IMR-90 (cell line): ENCODE results near the gene SLC19A1. TPM values are rescaled to one million over a fixed set of nuclear protein-coding genes. Genes with fewer than 3 reads are reported as not detected.
A peak's percentile ranks its signal among the peaks of the same experiment; 100 is the strongest.

Source experiments
- ATAC-seq: fragments of 200-7000 bp; cut with Tn5 transposase; 2 replicates; pipeline ENCODE4 v1.9.1; 2020; ENCODE audit warnings: low read depth, mild to moderate bottlenecking, moderate library complexity
- BruUV-seq: library from RNA; stranded (reverse); fragments of 400-500 nt; replicated peaks from 2 replicates; lab custom pipeline; 2021; lab: Mats Ljungman, UMichigan
- CTCF ChIA-PET: fragments of 300-600 bp; formaldehyde crosslinking; extraction: SDS; loops from one replicate; lab custom pipeline; 2021; ENCODE audit warnings: antibody characterized with exemption; lab: Yijun Ruan, JAX
- POLR2A ChIA-PET: fragments of 300-600 bp; sonication (Branson Sonifier 250); formaldehyde crosslinking; loops from one replicate; lab custom pipeline; 2022; ENCODE audit warnings: antibody characterized with exemption; ENCODE audit not compliant: unreplicated experiment; lab: Charles Lee
- DNase-seq: peaks from one replicate; pipeline ENCODE4 v3.0.0; 2013
- H2AFZ ChIP-seq: replicated peaks from 2 replicates; pipeline ENCODE3; 2013; ENCODE audit warnings: low read length, mild to moderate bottlenecking; ENCODE audit not compliant: poor library complexity
- H2AK5ac ChIP-seq: 2 replicates; pipeline ENCODE4 v1.6.1; 2013; ENCODE audit warnings: low read depth, low read length, inconsistent platforms
- H2AK9ac ChIP-seq: replicated peaks from 2 replicates; pipeline ENCODE3; 2013; ENCODE audit warnings: mild to moderate bottlenecking, low read depth, low read length, moderate library complexity; ENCODE audit not compliant: poor library complexity
- H2BK120ac ChIP-seq: 2 replicates; pipeline ENCODE4 v1.6.1; 2013; ENCODE audit warnings: low read depth, low read length, inconsistent platforms
- H2BK15ac ChIP-seq: 3 replicates; pipeline ENCODE4 v1.6.1; 2013; ENCODE audit warnings: low read depth, low read length, inconsistent platforms
- H2BK20ac ChIP-seq: 2 replicates; pipeline ENCODE4 v1.6.1; 2013; ENCODE audit warnings: low read depth, mild to moderate bottlenecking, inconsistent platforms, low read length, moderate library complexity
- H2BK5ac ChIP-seq: 2 replicates; pipeline ENCODE4 v1.6.1; 2013; ENCODE audit warnings: mild to moderate bottlenecking, low read depth, low read length, inconsistent platforms; ENCODE audit not compliant: poor library complexity, severe bottlenecking
- H3K14ac ChIP-seq: replicated peaks from 2 replicates; pipeline ENCODE4 v1.6.1; 2013; ENCODE audit warnings: low read depth, low read length, inconsistent platforms
- H3K18ac ChIP-seq: 2 replicates; pipeline ENCODE4 v1.6.1; 2013; ENCODE audit warnings: low read depth, low read length, control low read depth
- H3K23ac ChIP-seq: 2 replicates; pipeline ENCODE4 v1.6.1; 2013; ENCODE audit warnings: low read depth, low read length, inconsistent platforms
- H3K27ac ChIP-seq: 2 replicates; pipeline ENCODE4 v1.5.1; 2013; ENCODE audit warnings: mild to moderate bottlenecking, control low read depth, low read length; ENCODE audit not compliant: insufficient read depth
- H3K27me3 ChIP-seq: 2 replicates; pipeline ENCODE4 v1.6.1; 2013; ENCODE audit warnings: low read length; ENCODE audit not compliant: control insufficient read depth, insufficient read depth
- H3K36me3 ChIP-seq: 2 replicates; pipeline ENCODE4 v1.6.1; 2013; ENCODE audit warnings: low read length, mixed read lengths; ENCODE audit not compliant: control insufficient read depth, insufficient read depth
- H3K4ac ChIP-seq: 2 replicates; pipeline ENCODE4 v1.6.1; 2013; ENCODE audit warnings: low read depth, low read length, inconsistent platforms
- H3K4me1 ChIP-seq: 2 replicates; pipeline ENCODE4 v1.6.1; 2013; ENCODE audit warnings: low read length, mixed read lengths; ENCODE audit not compliant: control insufficient read depth, insufficient read depth
- H3K4me2 ChIP-seq: 2 replicates; pipeline ENCODE4 v1.6.1; 2013; ENCODE audit warnings: low read depth, mild to moderate bottlenecking, control low read depth, low read length, moderate library complexity
- H3K4me3 ChIP-seq: 2 replicates; pipeline ENCODE4 v1.5.1; 2013; ENCODE audit warnings: low read depth, mild to moderate bottlenecking, control low read depth, low read length, moderate library complexity; ENCODE audit not compliant: insufficient read depth
- H3K56ac ChIP-seq: 2 replicates; pipeline ENCODE4 v1.6.1; 2013; ENCODE audit warnings: low read length, inconsistent platforms; ENCODE audit not compliant: insufficient read depth; ENCODE audit errors: extremely low read depth
- H3K79me1 ChIP-seq, 2 experiments: 2 replicates each; pipeline ENCODE4 v1.6.1; 2013; ENCODE audit warnings: low read length in 2 of 2, inconsistent platforms in 1 of 2, low read depth in 1 of 2
- H3K9ac ChIP-seq: 2 replicates; pipeline ENCODE4 v1.6.1; 2013; ENCODE audit warnings: low read depth, low read length, control low read depth
- H3K9me1 ChIP-seq: 2 replicates; pipeline ENCODE4 v1.6.1; 2013; ENCODE audit warnings: low read length, inconsistent platforms; ENCODE audit not compliant: insufficient read depth
- H3K9me3 ChIP-seq: 2 replicates; pipeline ENCODE4 v1.6.1; 2013; ENCODE audit warnings: low read length; ENCODE audit not compliant: control insufficient read depth, insufficient read depth
- H4K20me1 ChIP-seq: 2 replicates; pipeline ENCODE4 v1.6.1; 2013; ENCODE audit warnings: low read length, inconsistent platforms; ENCODE audit not compliant: insufficient read depth
- H4K5ac ChIP-seq: 2 replicates; pipeline ENCODE4 v1.6.1; 2013; ENCODE audit warnings: mild to moderate bottlenecking, low read depth, low read length, control low read depth
- H4K8ac ChIP-seq, 2 experiments: 2 replicates each; pipeline ENCODE4 v1.6.1; 2013; ENCODE audit warnings: low read depth in 2 of 2, low read length in 2 of 2, control low read depth in 1 of 2, inconsistent platforms in 1 of 2
- H4K91ac ChIP-seq: 2 replicates; pipeline ENCODE4 v1.6.1; 2013; ENCODE audit warnings: low read depth, low read length, inconsistent platforms; ENCODE audit not compliant: insufficient read depth
- BHLHE40 ChIP-seq: fragments of 150-350 bp; IDR thresholded peaks from 2 replicates; pipeline ENCODE4 v1.6.1; 2016; ENCODE audit warnings: mild to moderate bottlenecking, low read depth, low read length
- CHD1 ChIP-seq: IDR thresholded peaks from 2 replicates; pipeline ENCODE4 v1.6.1; 2012; ENCODE audit warnings: low read depth, low read length, improper control_type of control experiment
- CTCF ChIP-seq: conservative IDR thresholded peaks from 2 replicates; pipeline ENCODE4 v1.5.1; 2012; ENCODE audit warnings: mild to moderate bottlenecking, low read depth, low read length, improper control_type of control experiment
- FOS ChIP-seq: fragments of 150-350 bp; IDR thresholded peaks from 2 replicates; pipeline ENCODE4 v1.6.1; 2016; ENCODE audit warnings: low read depth, low read length
- MAFK ChIP-seq: IDR thresholded peaks from 2 replicates; pipeline ENCODE4 v1.6.1; 2012; ENCODE audit warnings: low read depth, low read length, improper control_type of control experiment
- MXI1 ChIP-seq: IDR thresholded peaks from 2 replicates; pipeline ENCODE4 v1.6.1; 2012; ENCODE audit warnings: low read depth, mild to moderate bottlenecking, low read length, moderate library complexity, borderline replicate concordance
- NFE2L2 ChIP-seq: fragments of 150-350 bp; IDR thresholded peaks from 2 replicates; pipeline ENCODE4 v1.6.1; 2016; ENCODE audit warnings: low read depth, mild to moderate bottlenecking, low read length
- POLR2A ChIP-seq: IDR thresholded peaks from 2 replicates; pipeline ENCODE4 v1.6.1; 2012; ENCODE audit warnings: mild to moderate bottlenecking, low read depth, low read length
- RCOR1 ChIP-seq: IDR thresholded peaks from 2 replicates; pipeline ENCODE4 v1.6.1; 2012; ENCODE audit warnings: mild to moderate bottlenecking, low read length, improper control_type of control experiment; ENCODE audit not compliant: insufficient replicate concordance
- RFX5 ChIP-seq: IDR thresholded peaks from 2 replicates; pipeline ENCODE4 v1.8.0; 2012; ENCODE audit warnings: low read depth, mild to moderate bottlenecking, low read length, moderate library complexity
- SMC3 ChIP-seq: fragments of 150-350 bp; IDR thresholded peaks from 2 replicates; pipeline ENCODE4 v1.6.1; 2016; ENCODE audit warnings: low read depth, mild to moderate bottlenecking, antibody characterized with exemption, low read length, moderate library complexity
- USF2 ChIP-seq: fragments of 150-350 bp; IDR thresholded peaks from 2 replicates; pipeline ENCODE4 v1.6.1; 2017; ENCODE audit warnings: mild to moderate bottlenecking, antibody characterized with exemption, low read length, low read depth
- WGBS, 2 experiments: methylation state at CpG; one replicate each; pipeline versions ENCODE4 v1.1.5 to v1.1.7; 2013; ENCODE audit warnings: missing lambda C conversion rate in 2 of 2; ENCODE audit not compliant: insufficient read length in 1 of 2; ENCODE audit errors: extremely low coverage in 2 of 2; 5-methylcytosine and 5-hydroxymethylcytosine counted together
- dilution Hi-C: fragments of 300-500 bp; cut with HindIII; formaldehyde crosslinking; loops from one replicate; pipeline ENCODE4 v1.14.3; 2018; ENCODE audit warnings: low sequenced_read_pairs; ENCODE audit not compliant: unreplicated experiment
- in situ Hi-C: fragments of 300-500 bp; cut with MboI; formaldehyde crosslinking; loops from 3 replicates; pipeline ENCODE4 v1.14.3; 2019; ENCODE audit warnings: low sequenced_read_pairs, inconsistent platforms, mixed read lengths
- intact Hi-C: fragments of 100-400 bp; cut with micrococcal nuclease; formaldehyde crosslinking; loops from 2 replicates; pipeline ENCODE4 v1.10.0; 2022
- polyA plus RNA-seq, 3 experiments: library from polyadenylated mRNA; depleted of rRNA; stranded (reverse); fragments of >200 nt; gene quantifications; 2 replicates each; pipeline ENCODE4 v1.2.3, GENCODE V29; 2012; ENCODE audit warnings: low replicate concordance in 1 of 3
- total RNA-seq: library from RNA; depleted of rRNA; stranded (reverse); fragments of >200 nt; gene quantifications from 2 replicates; pipeline ENCODE4 v1.2.3, GENCODE V29; 2012
- TF ChIP-seq, protein P1 (sequence below): fragments of 150-350 bp; IDR thresholded peaks from 2 replicates; pipeline ENCODE4 v1.6.1; 2016; ENCODE audit warnings: low read depth, mild to moderate bottlenecking, low read length, moderate library complexity, borderline replicate concordance

SLC19A1 gene
- total and polyA plus RNA-seq, 2 of the 4 experiments (the other 2 are of a cell fraction) = 2.2 to 16.2 TPM

GRCh38 chr21:45469273-45470086 lies 72.8 kb downstream of the SLC19A1 start:
- Histone ChIP-seq H3K36me3 (peaks cover 18% of the 10 kb centered on the region), H2AFZ (peak overlapping the region; percentile 37), H3K9me3 (no peaks in the 10 kb centered on the region), H3K9me1 (peaks cover 20% of the 10 kb centered on the region), H3K56ac (0 out of 2 replicates have a peak overlapping the region, but pooled peaks have one; percentile 35), H3K27me3 (no peaks in the 10 kb centered on the region), H3K4me2 (peak overlapping the region; percentile 32), H3K18ac (peak overlapping the region; percentile 6; the same call in 1 of the 2 replicates), H2BK15ac (peak overlapping the region; percentile 48; the same call in 2 of the 3 replicates), H3K4me1 (peaks cover 32% of the 10 kb centered on the region), H3K9ac (peak overlapping the region; percentile 4; the same call in 1 of the 2 replicates), H4K91ac (peak overlapping the region; percentile 73; the same call in 1 of the 2 replicates), H3K79me1 (peaks cover 8 to 68% of the 10 kb centered on the region in 2 experiments; a peak in 3 of 4 replicates), H2BK120ac (peak overlapping the region; percentile 47), H3K23ac (peak overlapping the region; percentile 57; the same call in 1 of the 2 replicates), H2AK9ac (peak overlapping the region; percentile 82), H3K4ac (peak overlapping the region; percentile 78), H4K5ac (peak overlapping the region; percentile 22; the same call in 1 of the 2 replicates), H4K20me1 (peaks cover 76% of the 10 kb centered on the region), H3K27ac (peak overlapping the region; percentile 37; the same call in 1 of the 2 replicates), H2BK5ac (peak overlapping the region; percentile 25), H2AK5ac (peak overlapping the region; percentile 60), H3K4me3 (no peak overlapping the region), H4K8ac (peak overlapping the region in 1 of 2 experiments; percentile 56; a peak in 1 of 4 replicates), H3K14ac (peak overlapping the region; percentile 78), H2BK20ac (peak overlapping the region; percentile 58; the same call in 1 of the 2 replicates)
- CTCF ChIA-PET = no interaction called here
- no peak for DNase-seq
- WGBS, 2 experiments = 69% methylated on average over 9 of the region's 24 CpGs; no CpG with 5 or more reads in 1 of the 2 experiments
- TF ChIP-seq FOS (no peak), SMC3 (no peak), RFX5 (no peak), CTCF (no peak), MAFK (no peak), MXI1 (no peak), USF2 (no peak), BHLHE40 (no peak), RCOR1 (no peak), NFE2L2 (no peak), CHD1 (no peak), POLR2A (no peak)
- TF ChIP-seq, protein P1, sequence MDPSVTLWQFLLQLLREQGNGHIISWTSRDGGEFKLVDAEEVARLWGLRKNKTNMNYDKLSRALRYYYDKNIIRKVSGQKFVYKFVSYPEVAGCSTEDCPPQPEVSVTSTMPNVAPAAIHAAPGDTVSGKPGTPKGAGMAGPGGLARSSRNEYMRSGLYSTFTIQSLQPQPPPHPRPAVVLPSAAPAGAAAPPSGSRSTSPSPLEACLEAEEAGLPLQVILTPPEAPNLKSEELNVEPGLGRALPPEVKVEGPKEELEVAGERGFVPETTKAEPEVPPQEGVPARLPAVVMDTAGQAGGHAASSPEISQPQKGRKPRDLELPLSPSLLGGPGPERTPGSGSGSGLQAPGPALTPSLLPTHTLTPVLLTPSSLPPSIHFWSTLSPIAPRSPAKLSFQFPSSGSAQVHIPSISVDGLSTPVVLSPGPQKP = no peak
- in situ Hi-C loops = loop anchor here (10.0 kb wide), 1 partner anchor 355 kb away; no protein-coding TSS in a partner anchor
- POLR2A ChIA-PET = no interaction called here
- no peak for ATAC-seq
- intact Hi-C loops = no loop called here
- dilution Hi-C loops = no loop called here
- BruUV-seq = no TSS peak
